CD14-positive monocyte (primary cell): ENCODE results near the gene KCNJ6. TPM values are rescaled to one million over a fixed set of nuclear protein-coding genes. Genes with fewer than 3 reads are reported as not detected.

Source experiments
- DNase-seq, 3 donors: peaks; one replicate each; pipeline ENCODE4 v3.0.0-alpha.2; 2011 to 2022
- H2AFZ ChIP-seq: 2 replicates; pipeline ENCODE4 v1.6.0; 2012; ENCODE audit warnings: mild to moderate bottlenecking, low read depth, low read length, inconsistent platforms; ENCODE audit not compliant: insufficient read depth, poor library complexity, severe bottlenecking
- H3K27ac ChIP-seq, 2 donors: 1 replicate in 1 of 2; 2 replicates in 1 of 2; pipeline ENCODE4 v1.5.1; 2012 to 2013; ENCODE audit warnings: low read length in 2 of 2, control low read depth in 1 of 2, inconsistent platforms in 1 of 2, low read depth in 1 of 2, mild to moderate bottlenecking in 1 of 2
- H3K27me3 ChIP-seq, 2 donors: one replicate each; pipeline versions ENCODE4 v1.6.0 to v1.6.1; 2011 to 2013; ENCODE audit warnings: low read length in 2 of 2; ENCODE audit not compliant: control insufficient read depth in 2 of 2, insufficient read depth in 2 of 2
- H3K36me3 ChIP-seq, 2 donors: replicated peaks in 1 of 2; 1 replicate in 1 of 2; 2 replicates in 1 of 2; pipeline versions ENCODE4 v1.5.1 to v1.6.1; 2012 to 2013; ENCODE audit warnings: low read length in 2 of 2, control low read depth in 1 of 2, inconsistent platforms in 1 of 2, mild to moderate bottlenecking in 1 of 2; ENCODE audit not compliant: insufficient read depth in 2 of 2, control insufficient read depth in 1 of 2
- H3K4me1 ChIP-seq, 2 donors: 1 replicate in 1 of 2; 2 replicates in 1 of 2; pipeline versions ENCODE4 v1.5.1 to v1.6.1; 2012 to 2013; ENCODE audit warnings: low read length in 2 of 2, control low read depth in 1 of 2, inconsistent platforms in 1 of 2, mild to moderate bottlenecking in 1 of 2, moderate library complexity in 1 of 2; ENCODE audit not compliant: insufficient read depth in 2 of 2, control insufficient read depth in 1 of 2
- H3K4me2 ChIP-seq: replicated peaks from 2 replicates; pipeline ENCODE3; 2012; ENCODE audit warnings: low read length, moderate library complexity, mild to moderate bottlenecking; ENCODE audit not compliant: poor library complexity, severe bottlenecking; ENCODE audit errors: extremely low read depth
- H3K4me3 ChIP-seq, 3 experiments: fragments of 200-600 bp in 1 of 3; sonication (generic) in 1 of 3; replicated peaks in 1 of 3; 1 replicate in 2 of 3; 2 replicates in 1 of 3; pipeline ENCODE4 v1.5.1; 2011 to 2013; ENCODE audit warnings: low read length in 3 of 3, mild to moderate bottlenecking in 3 of 3, control low read depth in 2 of 3, low read depth in 2 of 3, inconsistent platforms in 1 of 3, moderate library complexity in 1 of 3
- H3K79me2 ChIP-seq: 2 replicates; pipeline ENCODE4 v1.6.0; 2012; ENCODE audit warnings: mild to moderate bottlenecking, control low read depth, inconsistent platforms, low read length, moderate library complexity; ENCODE audit not compliant: insufficient read depth
- H3K9ac ChIP-seq: 2 replicates; pipeline ENCODE4 v1.6.0; 2017; ENCODE audit warnings: low read length, mild to moderate bottlenecking; ENCODE audit not compliant: insufficient read depth, poor library complexity, severe bottlenecking
- H3K9me3 ChIP-seq, 2 donors: replicated peaks in 1 of 2; 1 replicate in 1 of 2; 2 replicates in 1 of 2; pipeline versions ENCODE4 v1.5.1 to v1.6.1; 2012 to 2013; ENCODE audit warnings: low read length in 2 of 2, control low read depth in 1 of 2; ENCODE audit not compliant: control insufficient read depth in 1 of 2, insufficient read depth in 1 of 2
- H4K20me1 ChIP-seq: 2 replicates; pipeline ENCODE4 v1.6.0; 2012; ENCODE audit warnings: mild to moderate bottlenecking, low read length, control low read depth, moderate library complexity; ENCODE audit not compliant: insufficient read depth
- H3K27ac Mint-ChIP-seq, 7 donors: one replicate each; pipeline ENCODE4 v1.8.0; 2020; ENCODE audit warnings: mild to moderate bottlenecking in 7 of 7, mixed read lengths in 7 of 7, moderate library complexity in 6 of 7, inconsistent platforms in 2 of 7
- H3K27me3 Mint-ChIP-seq, 3 donors: one replicate each; pipeline ENCODE4 v1.8.0; 2021 to 2022; ENCODE audit warnings: low read depth in 3 of 3, mild to moderate bottlenecking in 3 of 3, mixed read lengths in 3 of 3, moderate library complexity in 3 of 3, inconsistent platforms in 1 of 3
- H3K36me3 Mint-ChIP-seq, 2 donors: one replicate each; pipeline ENCODE4 v1.8.0; 2020; ENCODE audit warnings: mixed read lengths in 2 of 2, inconsistent platforms in 1 of 2, mild to moderate bottlenecking in 1 of 2
- H3K4me1 Mint-ChIP-seq: one replicate; pipeline ENCODE4 v1.8.0; 2020; ENCODE audit warnings: mild to moderate bottlenecking, mixed read lengths
- H3K4me3 Mint-ChIP-seq, 2 donors: one replicate each; pipeline ENCODE4 v1.8.0; 2020; ENCODE audit warnings: mild to moderate bottlenecking in 2 of 2, mixed read lengths in 2 of 2, moderate library complexity in 1 of 2
- H3K9me3 Mint-ChIP-seq, 7 donors: one replicate each; pipeline ENCODE4 v1.8.0; 2020 to 2022; ENCODE audit warnings: mixed read lengths in 7 of 7, mild to moderate bottlenecking in 6 of 7, moderate library complexity in 6 of 7, inconsistent platforms in 2 of 7
- CTCF ChIP-seq: fragments of 200-600 bp; IDR thresholded peaks from one replicate; pipeline ENCODE4 v1.8.0; 2022; ENCODE audit warnings: antibody characterized with exemption, mild to moderate bottlenecking
- WGBS: methylation state at CpG from one replicate; pipeline ENCODE4 v1.1.5; 2013; ENCODE audit warnings: missing lambda C conversion rate; ENCODE audit not compliant: insufficient coverage; 5-methylcytosine and 5-hydroxymethylcytosine counted together
- intact Hi-C, 2 donors: fragments of 100-400 bp; cut with micrococcal nuclease; formaldehyde crosslinking; loops; one replicate each; pipeline versions ENCODE4 v1.15.0 to v1.15.1; 2023
- polyA plus RNA-seq, 3 donors: library from polyadenylated mRNA; depleted of rRNA in 1 of 3; unstranded in 2 of 3; stranded (reverse) in 1 of 3; fragments of 300-500 nt in 2 of 3; fragments of >200 nt in 1 of 3; fragmentation: Illumina TruSeq in 2 of 3; gene quantifications; 1 replicate in 2 of 3; 2 replicates in 1 of 3; pipeline ENCODE4 v1.2.3, GENCODE V29; 2012 to 2021

Gene KCNJ6
- polyA plus RNA-seq, 3 donors, result not detected

- Histone ChIP-seq H4K20me1 (no peaks in the 10 kb centered on the region), H3K4me2 (no peak overlapping the region), H3K27me3 (no peaks in the 10 kb centered on the region), H3K36me3 (no peaks in the 10 kb centered on the region), H3K27ac (no peak overlapping the region), H3K9ac (no peak overlapping the region), H3K4me1 (no peaks in the 10 kb centered on the region), H2AFZ (no peak overlapping the region), H3K9me3 (peaks cover 12 to 13% of the 10 kb centered on the region in 2 donors), H3K4me3 (no peak overlapping the region), H3K79me2 (no peaks in the 10 kb centered on the region)
- Mint-ChIP-seq H3K4me3 (no peak overlapping the region), H3K9me3 (peaks cover 6 to 20% (median 15%) of the 10 kb centered on the region in 7 donors), H3K36me3 (no peaks in the 10 kb centered on the region), H3K27me3 (peaks cover 2 to 5% (median 3%) of the 10 kb centered on the region in 3 donors), H3K4me1 (no peaks in the 10 kb centered on the region), H3K27ac (peak overlapping the region in 1 of 7 donors; percentile 34)
- TF ChIP-seq CTCF, result no peak
- intact Hi-C loops, result no loop called here
- WGBS, result 95% methylated on average over 6 of the region's 6 CpGs
- DNase-seq, result no peak
Observed at GRCh38 chr21:37574316-37574715, 341.9 kb downstream of the KCNJ6 start.

- intact Hi-C loops, result no loop called here
- no peak for DNase-seq
- Histone ChIP-seq H3K4me3 (no peak overlapping the region), H3K79me2 (no peaks in the 10 kb centered on the region), H3K36me3 (no peaks in the 10 kb centered on the region), H3K27ac (no peak overlapping the region), H3K9me3 (peaks cover 0 to 2% of the 10 kb centered on the region in 2 donors), H3K9ac (no peak overlapping the region), H3K4me1 (no peaks in the 10 kb centered on the region), H2AFZ (no peak overlapping the region), H3K27me3 (no peaks in the 10 kb centered on the region), H4K20me1 (no peaks in the 10 kb centered on the region), H3K4me2 (no peak overlapping the region)
- WGBS, result 96% methylated on average over 4 of the region's 6 CpGs
- Mint-ChIP-seq H3K4me1 (no peaks in the 10 kb centered on the region), H3K4me3 (no peak overlapping the region), H3K36me3 (no peaks in the 10 kb centered on the region), H3K9me3 (peaks cover 0 to 3% (median 2%) of the 10 kb centered on the region in 7 donors), H3K27me3 (peaks cover 3 to 5% (median 3%) of the 10 kb centered on the region in 3 donors), H3K27ac (no peak overlapping the region)
- TF ChIP-seq CTCF, result no peak
Observed at GRCh38 chr21:37571442-37571841, 344.8 kb downstream of the KCNJ6 start.
